ENCODE results near the gene AKR1C3. TPM values are rescaled to one million over a fixed set of nuclear protein-coding genes. Genes with fewer than 3 reads are reported as not detected.

AKR1C3 gene
- total and polyA plus RNA-seq, 2 experiments from 2014 or later: 6.9 to 9.1 TPM

DNA sequence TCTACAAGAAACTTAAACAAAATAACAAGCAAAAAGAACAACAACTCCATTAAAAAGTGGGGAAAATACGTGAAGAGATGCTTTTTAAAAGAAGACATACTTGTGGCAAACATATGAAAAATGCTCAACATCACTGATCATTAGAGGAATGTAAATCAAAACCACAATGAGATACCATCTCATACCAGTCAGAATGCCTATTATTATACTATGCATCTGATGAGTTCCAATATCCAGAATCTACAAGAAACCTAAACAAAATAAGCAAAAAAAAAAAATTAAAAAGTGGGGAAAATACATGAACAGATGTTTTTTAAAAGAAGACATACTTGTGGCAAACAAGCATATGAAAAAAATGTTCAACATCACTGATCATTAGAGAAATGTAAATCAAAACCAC, 29.6 kb upstream of the AKR1C3 start:
- Histone ChIP-seq H3K27me3 (ENCODE audit: insufficient read depth) (no peaks in the 10 kb centered on the region), H4K20me1 (replicated peaks; ENCODE audit: insufficient read depth) (no peaks in the 10 kb centered on the region), H3K4me1 (ENCODE audit: insufficient read depth) (no peaks in the 10 kb centered on the region), H3K27ac (ENCODE audit: low read depth) (no peak overlapping the region), H3K9me2 (ENCODE audit: insufficient read depth) (no peaks in the 10 kb centered on the region), H3F3A (replicated peaks; ENCODE audit: low read depth) (no peaks in the 10 kb centered on the region), H3K79me2 (replicated peaks; ENCODE audit: insufficient read depth) (no peaks in the 10 kb centered on the region), H3K4me3 (no peak overlapping the region), H2AFZ (no peak overlapping the region), H3K4me2 (no peak overlapping the region), H3K36me3 (ENCODE audit: insufficient read depth) (no peaks in the 10 kb centered on the region; the same call in 1 of the 2 replicates)
- no peak overlapping the region for H3K4me3 Mint-ChIP-seq
- H3K27ac Mint-ChIP-seq: no peak overlapping the region
- H3K4me1 Mint-ChIP-seq: peaks cover 3% of the 10 kb centered on the region; the same call in 1 of the 3 replicates
- H3K9me3 Mint-ChIP-seq: peaks cover 16% of the 10 kb centered on the region
- ATAC-seq (no peak), DNase-seq (ENCODE audit: low spot score) (no peak)
- H3K27me3 Mint-ChIP-seq (ENCODE audit: insufficient read depth, low read depth, poor library complexity): peaks cover under 1% of the 10 kb centered on the region
- TF ChIP-seq POLR2AphosphoS5 (IDR thresholded peaks at IDR 0.05; ENCODE audit: low read depth): no peak
- TF ChIP-seq, protein P1, sequence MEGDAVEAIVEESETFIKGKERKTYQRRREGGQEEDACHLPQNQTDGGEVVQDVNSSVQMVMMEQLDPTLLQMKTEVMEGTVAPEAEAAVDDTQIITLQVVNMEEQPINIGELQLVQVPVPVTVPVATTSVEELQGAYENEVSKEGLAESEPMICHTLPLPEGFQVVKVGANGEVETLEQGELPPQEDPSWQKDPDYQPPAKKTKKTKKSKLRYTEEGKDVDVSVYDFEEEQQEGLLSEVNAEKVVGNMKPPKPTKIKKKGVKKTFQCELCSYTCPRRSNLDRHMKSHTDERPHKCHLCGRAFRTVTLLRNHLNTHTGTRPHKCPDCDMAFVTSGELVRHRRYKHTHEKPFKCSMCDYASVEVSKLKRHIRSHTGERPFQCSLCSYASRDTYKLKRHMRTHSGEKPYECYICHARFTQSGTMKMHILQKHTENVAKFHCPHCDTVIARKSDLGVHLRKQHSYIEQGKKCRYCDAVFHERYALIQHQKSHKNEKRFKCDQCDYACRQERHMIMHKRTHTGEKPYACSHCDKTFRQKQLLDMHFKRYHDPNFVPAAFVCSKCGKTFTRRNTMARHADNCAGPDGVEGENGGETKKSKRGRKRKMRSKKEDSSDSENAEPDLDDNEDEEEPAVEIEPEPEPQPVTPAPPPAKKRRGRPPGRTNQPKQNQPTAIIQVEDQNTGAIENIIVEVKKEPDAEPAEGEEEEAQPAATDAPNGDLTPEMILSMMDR (conservative IDR thresholded peaks at IDR 0.05; ENCODE audit: low read depth in 2 of 2): no peak
- no peak for TF ChIP-seq ZNF114 (CRISPR knock-in tag; IDR thresholded peaks at IDR 0.05)
- no peak for TF ChIP-seq JUNB (IDR thresholded peaks at IDR 0.05; ENCODE audit: unreplicated experiment)
- no peak for TF ChIP-seq EZH2phosphoT487 (IDR thresholded peaks at IDR 0.05; ENCODE audit: unreplicated experiment)
- TF ChIP-seq, protein P2, sequence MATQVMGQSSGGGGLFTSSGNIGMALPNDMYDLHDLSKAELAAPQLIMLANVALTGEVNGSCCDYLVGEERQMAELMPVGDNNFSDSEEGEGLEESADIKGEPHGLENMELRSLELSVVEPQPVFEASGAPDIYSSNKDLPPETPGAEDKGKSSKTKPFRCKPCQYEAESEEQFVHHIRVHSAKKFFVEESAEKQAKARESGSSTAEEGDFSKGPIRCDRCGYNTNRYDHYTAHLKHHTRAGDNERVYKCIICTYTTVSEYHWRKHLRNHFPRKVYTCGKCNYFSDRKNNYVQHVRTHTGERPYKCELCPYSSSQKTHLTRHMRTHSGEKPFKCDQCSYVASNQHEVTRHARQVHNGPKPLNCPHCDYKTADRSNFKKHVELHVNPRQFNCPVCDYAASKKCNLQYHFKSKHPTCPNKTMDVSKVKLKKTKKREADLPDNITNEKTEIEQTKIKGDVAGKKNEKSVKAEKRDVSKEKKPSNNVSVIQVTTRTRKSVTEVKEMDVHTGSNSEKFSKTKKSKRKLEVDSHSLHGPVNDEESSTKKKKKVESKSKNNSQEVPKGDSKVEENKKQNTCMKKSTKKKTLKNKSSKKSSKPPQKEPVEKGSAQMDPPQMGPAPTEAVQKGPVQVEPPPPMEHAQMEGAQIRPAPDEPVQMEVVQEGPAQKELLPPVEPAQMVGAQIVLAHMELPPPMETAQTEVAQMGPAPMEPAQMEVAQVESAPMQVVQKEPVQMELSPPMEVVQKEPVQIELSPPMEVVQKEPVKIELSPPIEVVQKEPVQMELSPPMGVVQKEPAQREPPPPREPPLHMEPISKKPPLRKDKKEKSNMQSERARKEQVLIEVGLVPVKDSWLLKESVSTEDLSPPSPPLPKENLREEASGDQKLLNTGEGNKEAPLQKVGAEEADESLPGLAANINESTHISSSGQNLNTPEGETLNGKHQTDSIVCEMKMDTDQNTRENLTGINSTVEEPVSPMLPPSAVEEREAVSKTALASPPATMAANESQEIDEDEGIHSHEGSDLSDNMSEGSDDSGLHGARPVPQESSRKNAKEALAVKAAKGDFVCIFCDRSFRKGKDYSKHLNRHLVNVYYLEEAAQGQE (IDR thresholded peaks at IDR 0.05; ENCODE audit: unreplicated experiment): no peak
- no peak for TF ChIP-seq CREB1 (CRISPR knock-in tag; IDR thresholded peaks at IDR 0.05; ENCODE audit: low read depth)
- no peak for TF ChIP-seq NANOG (IDR thresholded peaks at IDR 0.05; ENCODE audit: borderline replicate concordance)
- TF ChIP-seq, protein P3, sequence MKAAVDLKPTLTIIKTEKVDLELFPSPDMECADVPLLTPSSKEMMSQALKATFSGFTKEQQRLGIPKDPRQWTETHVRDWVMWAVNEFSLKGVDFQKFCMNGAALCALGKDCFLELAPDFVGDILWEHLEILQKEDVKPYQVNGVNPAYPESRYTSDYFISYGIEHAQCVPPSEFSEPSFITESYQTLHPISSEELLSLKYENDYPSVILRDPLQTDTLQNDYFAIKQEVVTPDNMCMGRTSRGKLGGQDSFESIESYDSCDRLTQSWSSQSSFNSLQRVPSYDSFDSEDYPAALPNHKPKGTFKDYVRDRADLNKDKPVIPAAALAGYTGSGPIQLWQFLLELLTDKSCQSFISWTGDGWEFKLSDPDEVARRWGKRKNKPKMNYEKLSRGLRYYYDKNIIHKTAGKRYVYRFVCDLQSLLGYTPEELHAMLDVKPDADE (IDR thresholded peaks at IDR 0.05): no peak
- no peak for TF ChIP-seq EZH2 (IDR thresholded peaks at IDR 0.05; ENCODE audit: low read depth, unreplicated experiment)
- TF ChIP-seq ZNF331 (CRISPR knock-in tag; IDR thresholded peaks at IDR 0.05; ENCODE audit: low read depth): no peak
- no peak for TF ChIP-seq STAT1 (IDR thresholded peaks at IDR 0.05; ENCODE audit: unreplicated experiment)
- TF ChIP-seq, protein P4, sequence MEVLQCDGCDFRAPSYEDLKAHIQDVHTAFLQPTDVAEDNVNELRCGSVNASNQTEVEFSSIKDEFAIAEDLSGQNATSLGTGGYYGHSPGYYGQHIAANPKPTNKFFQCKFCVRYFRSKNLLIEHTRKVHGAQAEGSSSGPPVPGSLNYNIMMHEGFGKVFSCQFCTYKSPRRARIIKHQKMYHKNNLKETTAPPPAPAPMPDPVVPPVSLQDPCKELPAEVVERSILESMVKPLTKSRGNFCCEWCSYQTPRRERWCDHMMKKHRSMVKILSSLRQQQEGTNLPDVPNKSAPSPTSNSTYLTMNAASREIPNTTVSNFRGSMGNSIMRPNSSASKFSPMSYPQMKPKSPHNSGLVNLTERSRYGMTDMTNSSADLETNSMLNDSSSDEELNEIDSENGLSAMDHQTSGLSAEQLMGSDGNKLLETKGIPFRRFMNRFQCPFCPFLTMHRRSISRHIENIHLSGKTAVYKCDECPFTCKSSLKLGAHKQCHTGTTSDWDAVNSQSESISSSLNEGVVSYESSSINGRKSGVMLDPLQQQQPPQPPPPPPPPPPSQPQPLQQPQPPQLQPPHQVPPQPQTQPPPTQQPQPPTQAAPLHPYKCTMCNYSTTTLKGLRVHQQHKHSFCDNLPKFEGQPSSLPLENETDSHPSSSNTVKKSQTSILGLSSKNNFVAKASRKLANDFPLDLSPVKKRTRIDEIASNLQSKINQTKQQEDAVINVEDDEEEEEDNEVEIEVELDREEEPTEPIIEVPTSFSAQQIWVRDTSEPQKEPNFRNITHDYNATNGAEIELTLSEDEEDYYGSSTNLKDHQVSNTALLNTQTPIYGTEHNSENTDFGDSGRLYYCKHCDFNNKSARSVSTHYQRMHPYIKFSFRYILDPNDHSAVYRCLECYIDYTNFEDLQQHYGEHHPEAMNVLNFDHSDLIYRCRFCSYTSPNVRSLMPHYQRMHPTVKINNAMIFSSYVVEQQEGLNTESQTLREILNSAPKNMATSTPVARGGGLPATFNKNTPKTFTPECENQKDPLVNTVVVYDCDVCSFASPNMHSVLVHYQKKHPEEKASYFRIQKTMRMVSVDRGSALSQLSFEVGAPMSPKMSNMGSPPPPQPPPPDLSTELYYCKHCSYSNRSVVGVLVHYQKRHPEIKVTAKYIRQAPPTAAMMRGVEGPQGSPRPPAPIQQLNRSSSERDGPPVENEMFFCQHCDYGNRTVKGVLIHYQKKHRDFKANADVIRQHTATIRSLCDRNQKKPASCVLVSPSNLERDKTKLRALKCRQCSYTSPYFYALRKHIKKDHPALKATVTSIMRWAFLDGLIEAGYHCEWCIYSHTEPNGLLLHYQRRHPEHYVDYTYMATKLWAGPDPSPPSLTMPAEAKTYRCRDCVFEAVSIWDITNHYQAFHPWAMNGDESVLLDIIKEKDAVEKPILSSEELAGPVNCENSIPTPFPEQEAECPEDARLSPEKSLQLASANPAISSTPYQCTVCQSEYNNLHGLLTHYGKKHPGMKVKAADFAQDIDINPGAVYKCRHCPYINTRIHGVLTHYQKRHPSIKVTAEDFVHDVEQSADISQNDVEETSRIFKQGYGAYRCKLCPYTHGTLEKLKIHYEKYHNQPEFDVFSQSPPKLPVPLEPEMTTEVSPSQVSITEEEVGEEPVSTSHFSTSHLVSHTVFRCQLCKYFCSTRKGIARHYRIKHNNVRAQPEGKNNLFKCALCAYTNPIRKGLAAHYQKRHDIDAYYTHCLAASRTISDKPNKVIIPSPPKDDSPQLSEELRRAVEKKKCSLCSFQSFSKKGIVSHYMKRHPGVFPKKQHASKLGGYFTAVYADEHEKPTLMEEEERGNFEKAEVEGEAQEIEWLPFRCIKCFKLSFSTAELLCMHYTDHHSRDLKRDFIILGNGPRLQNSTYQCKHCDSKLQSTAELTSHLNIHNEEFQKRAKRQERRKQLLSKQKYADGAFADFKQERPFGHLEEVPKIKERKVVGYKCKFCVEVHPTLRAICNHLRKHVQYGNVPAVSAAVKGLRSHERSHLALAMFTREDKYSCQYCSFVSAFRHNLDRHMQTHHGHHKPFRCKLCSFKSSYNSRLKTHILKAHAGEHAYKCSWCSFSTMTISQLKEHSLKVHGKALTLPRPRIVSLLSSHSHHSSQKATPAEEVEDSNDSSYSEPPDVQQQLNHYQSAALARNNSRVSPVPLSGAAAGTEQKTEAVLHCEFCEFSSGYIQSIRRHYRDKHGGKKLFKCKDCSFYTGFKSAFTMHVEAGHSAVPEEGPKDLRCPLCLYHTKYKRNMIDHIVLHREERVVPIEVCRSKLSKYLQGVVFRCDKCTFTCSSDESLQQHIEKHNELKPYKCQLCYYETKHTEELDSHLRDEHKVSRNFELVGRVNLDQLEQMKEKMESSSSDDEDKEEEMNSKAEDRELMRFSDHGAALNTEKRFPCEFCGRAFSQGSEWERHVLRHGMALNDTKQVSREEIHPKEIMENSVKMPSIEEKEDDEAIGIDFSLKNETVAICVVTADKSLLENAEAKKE (CRISPR knock-in tag; IDR thresholded peaks at IDR 0.05): no peak
- peaks cover 3% of the 10 kb centered on the region; the same call in 1 of the 3 replicates for H3K36me3 Mint-ChIP-seq (ENCODE audit: low read depth)

Data from GM23338 (cell line).